Common myeloid progenitor, CD34-positive (primary cell): ENCODE results near the gene TRPM4.

Experiments used
- CTCF ChIA-PET: fragments of 350-600 bp; sonication (Branson Sonifier 250); formaldehyde crosslinking; loops from one replicate; lab custom pipeline; 2021; ENCODE audit warnings: antibody characterized with exemption; lab: Charles Lee
- POLR2A ChIA-PET: fragments of 350-600 bp; sonication (Branson Sonifier 250); formaldehyde crosslinking; loops from one replicate; lab custom pipeline; 2021; ENCODE audit warnings: antibody characterized with exemption; lab: Charles Lee
- DNase-seq, 3 donors: peaks; one replicate each; pipeline versions ENCODE4 v3.0.0 to v3.0.0-alpha.2; 2013
- H3K27ac ChIP-seq, 2 experiments: 1 replicate in 1 of 2; 2 replicates in 1 of 2; pipeline ENCODE4 v1.7.0; 2013; ENCODE audit warnings: inconsistent platforms in 2 of 2, low read length in 2 of 2, mild to moderate bottlenecking in 2 of 2, low read depth in 1 of 2, moderate library complexity in 1 of 2; ENCODE audit not compliant: severe bottlenecking in 2 of 2, insufficient read depth in 1 of 2, poor library complexity in 1 of 2
- H3K27me3 ChIP-seq, 5 experiments: replicated peaks in 2 of 5; 1 replicate in 3 of 5; 2 replicates in 2 of 5; pipeline versions ENCODE4 v1.6.1 to v1.7.0; 2013; ENCODE audit warnings: low read length in 4 of 5, mild to moderate bottlenecking in 2 of 5, moderate library complexity in 2 of 5, inconsistent platforms in 1 of 5; ENCODE audit not compliant: insufficient read depth in 5 of 5, control insufficient read depth in 4 of 5
- H3K36me3 ChIP-seq, 4 experiments: 1 replicate in 2 of 4; 2 replicates in 2 of 4; pipeline versions ENCODE4 v1.6.1 to v1.7.0; 2013; ENCODE audit warnings: low read length in 3 of 4, control low read depth in 1 of 4, mild to moderate bottlenecking in 1 of 4; ENCODE audit not compliant: control insufficient read depth in 4 of 4, insufficient read depth in 4 of 4
- H3K4me1 ChIP-seq, 4 experiments: 1 replicate in 3 of 4; 2 replicates in 1 of 4; pipeline versions ENCODE4 v1.6.1 to v1.7.1; 2013; ENCODE audit warnings: low read length in 3 of 4, mild to moderate bottlenecking in 3 of 4, control low read depth in 1 of 4, inconsistent platforms in 1 of 4, moderate library complexity in 1 of 4; ENCODE audit not compliant: control insufficient read depth in 4 of 4, insufficient read depth in 4 of 4; ENCODE audit errors: control extremely low read depth in 1 of 4
- H3K4me3 ChIP-seq, 7 experiments: 1 replicate in 4 of 7; 2 replicates in 3 of 7; pipeline versions ENCODE4 v1.5.1 to v1.7.0; 2013; ENCODE audit warnings: mild to moderate bottlenecking in 7 of 7, low read length in 6 of 7, moderate library complexity in 6 of 7, inconsistent platforms in 2 of 7, low read depth in 2 of 7, control low read depth in 1 of 7; ENCODE audit not compliant: insufficient read depth in 4 of 7, control insufficient read depth in 1 of 7; ENCODE audit errors: extremely low read depth in 1 of 7
- H3K9me3 ChIP-seq, 5 experiments: 1 replicate in 4 of 5; 2 replicates in 1 of 5; pipeline versions ENCODE4 v1.6.1 to v1.7.1; 2013; ENCODE audit warnings: low read length in 4 of 5, mild to moderate bottlenecking in 2 of 5, inconsistent platforms in 1 of 5, low read depth in 1 of 5, moderate library complexity in 1 of 5; ENCODE audit not compliant: control insufficient read depth in 4 of 5, insufficient read depth in 2 of 5; ENCODE audit errors: control extremely low read depth in 1 of 5
- WGBS: methylation state at CpG from one replicate; pipeline ENCODE4 v1.1.5; 2013; ENCODE audit not compliant: insufficient coverage; 5-methylcytosine and 5-hydroxymethylcytosine counted together

The TRPM4 gene

DNA sequence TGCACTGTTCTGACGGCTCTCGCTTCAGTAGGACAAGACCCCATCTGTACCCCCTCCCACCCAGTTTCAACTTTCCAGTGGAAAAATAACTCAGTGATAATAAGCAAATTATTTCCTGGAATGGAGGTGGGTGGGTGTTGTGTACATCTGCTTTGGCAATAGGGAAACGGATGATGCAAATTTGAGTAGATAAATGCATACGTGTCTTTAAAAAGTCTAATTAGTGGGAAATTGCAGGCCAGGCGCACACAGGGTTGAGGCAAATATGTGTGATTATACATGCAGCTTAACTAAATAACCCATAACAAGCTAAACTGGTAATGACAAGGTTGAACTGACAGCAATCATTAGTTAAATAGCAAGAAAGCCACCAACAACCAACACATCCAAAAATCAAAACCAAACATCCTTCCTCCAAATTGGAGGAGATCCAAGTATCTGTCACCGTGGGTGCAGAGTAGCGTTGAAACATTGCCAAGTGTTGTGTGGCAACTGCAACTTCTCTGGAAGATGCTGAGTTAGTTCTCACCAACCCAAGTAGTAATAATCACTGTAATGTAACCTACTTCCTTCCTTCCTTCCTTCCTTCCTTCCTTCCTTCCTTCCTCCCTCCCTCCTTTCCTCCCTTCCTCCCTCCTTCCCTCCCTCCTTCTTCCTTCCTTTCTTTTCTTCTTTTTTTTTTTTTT lies 54.6 kb downstream of the TRPM4 start:
- H3K36me3 ChIP-seq: no peaks in the 10 kb centered on the region
- ChIA-PET POLR2A (no interaction called here), CTCF (interaction anchor here (1.8 to 2.5 kb wide), 2 partner anchors 11 to 13 kb away, joined by 4 to 12 read pairs; no protein-coding TSS in a partner anchor)
- DNase-seq: peak; percentile 69 to 92 (median 88)
- no peaks in the 10 kb centered on the region for H3K27me3 ChIP-seq
- H3K27ac ChIP-seq: no peak overlapping the region
- 19% methylated on average over 3 of the region's 7 CpGs for WGBS
- peaks cover 0 to 5% (median 1%) of the 10 kb centered on the region in 4 experiments for H3K4me1 ChIP-seq
- H3K9me3 ChIP-seq: no peaks in the 10 kb centered on the region
- no peak overlapping the region for H3K4me3 ChIP-seq

DNA sequence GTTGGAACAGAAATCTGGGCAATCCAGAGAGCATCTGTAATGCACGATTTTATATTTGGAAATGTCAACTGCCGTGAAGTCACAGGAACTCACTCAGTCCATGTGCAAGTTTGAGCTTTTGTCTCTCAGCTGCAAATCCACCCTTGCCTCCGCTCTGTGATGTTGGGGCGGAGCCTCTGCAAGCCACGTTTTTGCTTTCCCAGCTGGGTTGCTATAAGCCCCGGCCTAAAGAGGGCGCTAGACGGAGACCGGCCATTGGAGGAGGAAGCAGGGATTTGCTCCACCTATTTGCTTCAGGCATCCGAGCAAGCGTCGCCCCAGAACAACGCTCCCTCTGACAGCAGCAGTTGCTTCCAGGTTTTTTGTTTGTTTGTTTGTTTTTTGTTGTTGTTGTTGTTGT lies 56.2 kb downstream of the TRPM4 start:
- Histone ChIP-seq H3K9me3 (no peaks in the 10 kb centered on the region), H3K4me3 (no peak overlapping the region), H3K27me3 (peaks cover 0 to 2% (median 0%) of the 10 kb centered on the region in 5 experiments), H3K4me1 (peaks cover 0 to 5% (median 1%) of the 10 kb centered on the region in 4 experiments), H3K27ac (no peak overlapping the region), H3K36me3 (no peaks in the 10 kb centered on the region)
- ChIA-PET POLR2A (no interaction called here), CTCF (interaction anchor here (1.0 to 2.5 kb wide), 3 partner anchors 11 to 116 kb away, joined by 3 to 12 read pairs (median 3); no protein-coding TSS in a partner anchor)
- 90% methylated on average over 11 of the region's 13 CpGs for WGBS
- DNase-seq: peak; percentile 13 to 31 (median 22)

DNA sequence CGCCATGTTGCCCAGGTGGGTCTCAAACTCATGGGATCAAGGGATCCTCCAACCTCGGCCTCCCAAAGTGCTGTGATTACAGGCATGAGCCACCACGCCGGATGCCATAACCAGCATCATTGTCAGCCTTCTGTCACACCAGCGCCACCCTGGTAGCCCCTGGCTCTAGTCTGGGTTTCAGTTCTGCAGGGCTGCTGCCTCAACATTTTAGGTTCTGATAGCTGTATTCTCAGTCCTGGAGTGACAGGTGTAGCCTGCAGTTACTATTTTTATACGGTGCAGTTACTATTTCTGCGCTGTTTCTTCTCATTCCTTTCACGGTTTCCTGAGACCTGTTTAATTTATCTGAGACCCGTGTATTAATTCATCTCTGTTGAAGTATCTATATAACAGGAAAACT lies 57.1 kb downstream of the TRPM4 start:
- H3K27ac ChIP-seq: no peak overlapping the region
- CTCF ChIA-PET: interaction anchor here (2.5 kb wide), 1 partner anchor 16 kb away, joined by 12 read pairs; no protein-coding TSS in a partner anchor
- no peak overlapping the region for H3K4me3 ChIP-seq
- H3K9me3 ChIP-seq: no peaks in the 10 kb centered on the region
- no peaks in the 10 kb centered on the region for H3K36me3 ChIP-seq
- H3K4me1 ChIP-seq: peaks cover 0 to 5% (median 1%) of the 10 kb centered on the region in 4 experiments
- H3K27me3 ChIP-seq: peaks cover 0 to 2% (median 0%) of the 10 kb centered on the region in 5 experiments
- WGBS: 98% methylated on average over 5 of the region's 9 CpGs
- no peak for DNase-seq
- POLR2A ChIA-PET: no interaction called here

DNA sequence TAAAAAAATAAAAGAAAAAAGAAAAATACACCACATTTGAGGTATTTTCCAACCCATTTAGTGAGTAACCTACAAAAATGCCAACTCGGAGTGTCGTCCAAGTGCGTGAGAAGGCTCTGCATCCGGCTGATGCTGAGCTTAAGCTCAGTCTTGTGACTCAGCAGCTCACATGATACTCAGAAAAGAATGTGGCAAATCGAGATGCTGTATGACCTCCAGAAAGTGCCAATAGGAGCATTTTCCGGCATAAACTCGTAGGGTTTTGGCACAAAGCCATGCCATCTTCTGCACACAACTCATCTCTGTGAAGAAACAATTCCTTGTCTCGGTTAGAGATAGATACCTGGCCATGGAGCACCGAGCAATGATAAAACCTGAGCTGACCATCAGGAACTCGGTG lies 58.5 kb downstream of the TRPM4 start:
- peak in 1 of 3 donors; percentile 40 for DNase-seq
- 79% methylated on average over 8 of the region's 10 CpGs for WGBS
- POLR2A ChIA-PET: no interaction called here

DNA sequence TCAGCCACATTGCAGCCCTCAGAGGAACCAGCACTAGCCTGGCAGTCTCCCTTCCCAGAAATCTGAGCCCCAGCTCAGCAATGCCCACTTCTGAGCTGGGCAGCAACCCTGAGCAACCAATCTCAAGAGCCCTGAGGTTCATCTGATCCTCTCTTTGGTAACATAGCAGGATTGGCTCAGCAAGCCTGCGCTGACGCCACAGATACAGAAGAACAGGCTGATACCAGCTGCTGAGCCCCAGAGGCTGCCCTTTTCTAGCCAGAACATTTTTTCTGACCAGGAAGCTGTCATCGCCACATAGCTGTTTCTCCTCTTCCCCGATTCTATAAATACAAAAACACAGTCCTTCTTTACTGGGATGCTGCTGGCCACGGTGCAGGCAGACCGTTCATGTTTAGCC lies 59.8 kb downstream of the TRPM4 start:
- Histone ChIP-seq H3K27ac (no peak overlapping the region), H3K4me3 (no peak overlapping the region), H3K4me1 (peaks cover 0 to under 1% (median 0%) of the 10 kb centered on the region in 4 experiments), H3K9me3 (no peaks in the 10 kb centered on the region), H3K36me3 (no peaks in the 10 kb centered on the region), H3K27me3 (peaks cover 0 to 2% (median 0%) of the 10 kb centered on the region in 5 experiments)
- DNase-seq: no peak
- POLR2A ChIA-PET: no interaction called here
- 87% methylated on average over 3 of the region's 6 CpGs for WGBS
- CTCF ChIA-PET: interaction anchor here (1.0 to 1.6 kb wide), 3 partner anchors 11 to 130 kb away, joined by 3 to 6 read pairs (median 3); no protein-coding TSS in a partner anchor

More for the DNA sequence above, 58.5 kb downstream of the TRPM4 start:
- H3K27me3 ChIP-seq: peaks cover 0 to 2% (median 0%) of the 10 kb centered on the region in 5 experiments
- H3K4me1 ChIP-seq: peaks cover 0 to 5% (median 1%) of the 10 kb centered on the region in 4 experiments
- H3K27ac ChIP-seq: no peak overlapping the region
- no peak overlapping the region for H3K4me3 ChIP-seq
- CTCF ChIA-PET: no interaction called here
- no peaks in the 10 kb centered on the region for H3K36me3 ChIP-seq
- no peaks in the 10 kb centered on the region for H3K9me3 ChIP-seq

DNA sequence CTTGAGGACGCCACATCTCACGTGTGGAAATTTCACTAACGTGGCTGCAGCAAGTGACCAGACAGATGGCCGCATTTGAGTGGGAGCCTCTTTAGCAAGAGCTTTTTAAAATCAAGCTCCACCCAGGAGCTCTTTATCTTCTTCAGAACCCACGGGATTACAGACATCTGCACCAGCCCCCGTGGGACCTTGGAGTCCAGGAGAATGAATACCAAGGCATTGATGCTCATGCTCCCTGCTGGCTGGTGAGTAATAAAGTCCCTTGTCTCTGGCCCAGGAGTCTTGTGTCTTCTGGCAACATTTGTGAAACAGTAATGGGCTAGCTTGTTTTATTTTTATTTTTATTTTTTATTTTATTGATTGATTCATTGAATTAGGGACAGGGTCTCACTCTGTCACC lies 64.4 kb downstream of the TRPM4 start:
- WGBS: 97% methylated on average over 4 of the region's 6 CpGs

DNA sequence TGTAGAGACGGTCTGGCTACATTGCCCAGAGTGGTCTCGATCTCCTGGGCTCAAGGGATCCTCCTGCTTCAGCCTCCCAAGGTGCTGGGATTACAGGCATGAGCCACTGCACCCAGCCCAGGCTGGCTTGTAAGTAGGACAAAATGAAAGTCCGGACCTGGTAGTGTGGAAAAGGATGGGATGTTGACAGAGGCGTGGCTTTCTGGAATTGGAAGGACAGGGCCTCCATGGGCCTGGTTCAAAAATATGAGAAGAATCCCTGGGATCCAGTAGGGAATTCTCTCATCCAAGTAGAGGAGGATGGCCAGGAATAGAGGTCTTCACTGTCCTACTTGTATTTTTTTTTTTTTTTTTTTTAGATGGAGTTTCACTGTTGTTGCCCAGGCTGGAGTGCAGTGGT lies 64.9 kb downstream of the TRPM4 start:
- DNase-seq: no peak
- ChIA-PET CTCF (interaction anchor here (1.1 to 1.4 kb wide), 4 partner anchors 36 to 125 kb away, joined by 3 to 4 read pairs (median 3); no protein-coding TSS in a partner anchor), POLR2A (no interaction called here)
- Histone ChIP-seq H3K4me1 (no peaks in the 10 kb centered on the region), H3K27ac (no peak overlapping the region), H3K36me3 (no peaks in the 10 kb centered on the region), H3K9me3 (no peaks in the 10 kb centered on the region), H3K4me3 (no peak overlapping the region), H3K27me3 (peaks cover 0 to 2% (median 0%) of the 10 kb centered on the region in 5 experiments)
- 100% methylated on average over 1 of the region's 4 CpGs for WGBS

More for the DNA sequence above, 64.4 kb downstream of the TRPM4 start:
- H3K36me3 ChIP-seq: no peaks in the 10 kb centered on the region
- CTCF ChIA-PET: interaction anchor here (0.8 to 1.4 kb wide), 6 partner anchors 22 to 124 kb away, joined by 3 to 4 read pairs (median 3); no protein-coding TSS in a partner anchor
- H3K4me1 ChIP-seq: no peaks in the 10 kb centered on the region
- POLR2A ChIA-PET: no interaction called here
- H3K4me3 ChIP-seq: no peak overlapping the region
- no peaks in the 10 kb centered on the region for H3K9me3 ChIP-seq
- no peak overlapping the region for H3K27ac ChIP-seq
- H3K27me3 ChIP-seq: peaks cover 0 to 2% (median 0%) of the 10 kb centered on the region in 5 experiments
- no peak for DNase-seq
